DOHH2 (cell line): ENCODE results near the gene ADCY7.

ENCODE experiments used
- H3F3A ChIP-seq: fragments of 200-600 bp; sonication (generic), shearing (Covaris generic); 2 replicates; pipeline ENCODE4 v1.6.0; 2016; ENCODE audit warnings: antibody characterized with exemption, mild to moderate bottlenecking; ENCODE audit not compliant: control insufficient read depth, insufficient read depth
- H3K27ac ChIP-seq: fragments of 200-600 bp; sonication (generic); 2 replicates; pipeline ENCODE4 v1.5.1; 2014; ENCODE audit warnings: low read depth, mild to moderate bottlenecking, low read length, moderate library complexity
- H3K27me3 ChIP-seq: fragments of 200-600 bp; sonication (generic); 2 replicates; pipeline ENCODE4 v1.6.1; 2014; ENCODE audit warnings: mild to moderate bottlenecking, low read length, mixed read lengths; ENCODE audit not compliant: control insufficient read depth
- H3K36me3 ChIP-seq: fragments of 200-600 bp; sonication (generic); 2 replicates; pipeline ENCODE4 v1.6.1; 2014; ENCODE audit warnings: mild to moderate bottlenecking, low read length, moderate library complexity, mixed read lengths; ENCODE audit not compliant: control insufficient read depth
- H3K4me1 ChIP-seq: fragments of 200-600 bp; sonication (generic); 2 replicates; pipeline ENCODE4 v1.6.1; 2014; ENCODE audit warnings: mild to moderate bottlenecking, low read length, mixed read lengths; ENCODE audit not compliant: control insufficient read depth
- H3K4me2 ChIP-seq: fragments of 200-600 bp; sonication (generic); 2 replicates; pipeline ENCODE4 v1.6.0; 2014; ENCODE audit warnings: mild to moderate bottlenecking, low read length, moderate library complexity
- H3K4me3 ChIP-seq: fragments of 200-600 bp; sonication (generic); 2 replicates; pipeline ENCODE4 v1.5.1; 2014; ENCODE audit warnings: mild to moderate bottlenecking, low read length, mixed read lengths
- H3K79me2 ChIP-seq: fragments of 200-600 bp; sonication (generic); 2 replicates; pipeline ENCODE4 v1.6.1; 2014; ENCODE audit warnings: mild to moderate bottlenecking, low read length, mixed read lengths; ENCODE audit not compliant: control insufficient read depth
- H3K9me2 ChIP-seq: fragments of 200-600 bp; sonication (generic); replicated peaks from 2 replicates; pipeline ENCODE4 v1.6.1; 2014; ENCODE audit warnings: mild to moderate bottlenecking, low read length, mixed read lengths; ENCODE audit not compliant: control insufficient read depth
- H3K9me3 ChIP-seq: fragments of 200-600 bp; sonication (generic); 2 replicates; pipeline ENCODE4 v1.6.1; 2014; ENCODE audit warnings: antibody characterized with exemption, low read length, mixed read lengths; ENCODE audit not compliant: control insufficient read depth, insufficient read depth
- H4K20me1 ChIP-seq: fragments of 200-600 bp; sonication (generic); 2 replicates; pipeline ENCODE4 v1.6.0; 2014; ENCODE audit warnings: low read depth, mild to moderate bottlenecking, antibody characterized with exemption, low read length, moderate library complexity; ENCODE audit not compliant: control insufficient read depth, insufficient read depth
- CTCF ChIP-seq: fragments of 200-600 bp; sonication (generic); IDR thresholded peaks from one replicate; pipeline ENCODE4 v1.5.1; 2014; ENCODE audit warnings: antibody characterized with exemption, mild to moderate bottlenecking, low read depth, low read length; ENCODE audit not compliant: poor library complexity, severe bottlenecking
- EZH2phosphoT487 ChIP-seq: fragments of 200-600 bp; sonication (generic); IDR thresholded peaks from 2 replicates; pipeline ENCODE4 v1.6.1; 2017; ENCODE audit warnings: borderline replicate concordance, mild to moderate bottlenecking, antibody characterized with exemption, low read length, moderate library complexity, mixed read lengths

ADCY7 gene

DNA sequence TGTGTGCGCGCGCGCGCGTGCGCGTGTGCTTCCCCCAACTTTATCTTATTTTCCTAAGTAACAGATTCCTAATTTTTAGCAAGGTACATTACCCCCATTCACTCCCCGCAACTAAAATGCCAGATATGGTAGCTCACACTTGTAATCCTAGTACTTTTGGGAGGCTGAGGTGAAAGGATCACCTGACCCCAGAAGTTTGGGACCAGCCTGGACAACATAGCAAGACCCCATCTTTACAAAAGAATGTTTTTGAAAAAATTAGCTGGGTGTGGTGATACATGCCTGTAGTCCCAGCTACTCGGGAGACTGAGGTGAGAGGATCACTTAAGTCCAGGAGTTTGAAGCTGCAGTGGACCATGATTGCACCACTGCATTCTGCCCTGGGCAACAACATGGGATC is 97.3 kb downstream of the ADCY7 start:
- no peaks in the 10 kb centered on the region for H3K9me2 ChIP-seq
- H3K27me3 ChIP-seq: no peaks in the 10 kb centered on the region
- H3K4me2 ChIP-seq: no peak overlapping the region
- peaks cover 26% of the 10 kb centered on the region for H3K4me1 ChIP-seq
- H3K79me2 ChIP-seq: peaks cover 96% of the 10 kb centered on the region
- no peak for TF ChIP-seq CTCF
- no peak for TF ChIP-seq EZH2phosphoT487
- H3K4me3 ChIP-seq: no peak overlapping the region
- H3K27ac ChIP-seq: no peak overlapping the region
- peaks cover 89% of the 10 kb centered on the region for H3K36me3 ChIP-seq
- H4K20me1 ChIP-seq: peaks cover 10% of the 10 kb centered on the region
- peaks cover 9% of the 10 kb centered on the region for H3F3A ChIP-seq
- H3K9me3 ChIP-seq: no peaks in the 10 kb centered on the region

DNA sequence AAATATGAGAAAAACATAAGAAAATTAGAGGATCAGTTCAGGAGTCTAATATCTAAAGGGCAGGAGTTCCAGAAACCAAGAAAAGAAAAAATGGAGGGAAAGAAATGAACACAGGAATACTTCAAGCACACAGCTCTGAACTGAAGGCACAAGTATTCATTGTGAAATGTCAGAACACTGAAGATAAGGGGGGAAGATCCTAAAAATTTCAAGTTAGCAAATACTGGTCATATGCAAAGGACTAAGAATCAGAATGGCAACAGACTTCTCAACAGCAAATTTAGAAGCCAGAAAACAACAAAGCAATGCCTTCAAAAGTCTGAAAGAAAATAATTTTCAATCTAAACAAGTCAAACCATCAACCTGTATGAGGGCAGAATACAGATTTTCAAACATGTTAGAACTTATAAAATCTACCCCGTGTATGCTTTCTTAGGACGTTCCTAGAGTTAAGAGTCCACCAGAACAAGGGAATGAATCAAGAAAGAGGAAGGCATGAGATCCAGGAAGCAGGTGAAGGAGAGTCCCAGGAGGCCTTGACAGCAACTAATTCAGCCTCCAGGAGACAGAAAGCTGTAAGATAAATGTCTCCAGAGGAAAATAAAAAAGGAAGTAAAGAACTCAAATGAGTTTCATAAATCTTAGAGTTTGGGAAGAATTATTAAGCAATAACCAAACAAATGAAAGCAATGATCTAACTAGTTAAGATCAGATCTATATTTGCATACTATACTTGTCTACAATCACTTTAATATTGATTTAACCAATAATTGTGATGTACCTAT is 99.6 kb downstream of the ADCY7 start:
- Histone ChIP-seq H3K9me2 (no peaks in the 10 kb centered on the region), H3K4me1 (peaks cover 29% of the 10 kb centered on the region), H3K79me2 (peaks cover 73% of the 10 kb centered on the region), H4K20me1 (peaks cover 8% of the 10 kb centered on the region), H3K4me2 (peak overlapping the region; percentile 57), H3K27me3 (no peaks in the 10 kb centered on the region), H3F3A (peaks cover 9% of the 10 kb centered on the region), H3K36me3 (peaks cover 67% of the 10 kb centered on the region), H3K4me3 (peak overlapping the region; percentile 86), H3K9me3 (no peaks in the 10 kb centered on the region), H3K27ac (no peak overlapping the region)
- TF ChIP-seq CTCF (no peak), EZH2phosphoT487 (no peak)
